GM19468 (cell line): ENCODE data around the gene SNTN.

Experiments used
- ATAC-seq: cut with Tn5 transposase; IDR thresholded peaks from one replicate; pipeline ENCODE4 v1.9.1; 2021; ENCODE audit warnings: mild to moderate bottlenecking, moderate library complexity, moderate number of reproducible peaks; ENCODE audit not compliant: unreplicated experiment; ENCODE audit errors: extremely low read depth

Gene SNTN

DNA sequence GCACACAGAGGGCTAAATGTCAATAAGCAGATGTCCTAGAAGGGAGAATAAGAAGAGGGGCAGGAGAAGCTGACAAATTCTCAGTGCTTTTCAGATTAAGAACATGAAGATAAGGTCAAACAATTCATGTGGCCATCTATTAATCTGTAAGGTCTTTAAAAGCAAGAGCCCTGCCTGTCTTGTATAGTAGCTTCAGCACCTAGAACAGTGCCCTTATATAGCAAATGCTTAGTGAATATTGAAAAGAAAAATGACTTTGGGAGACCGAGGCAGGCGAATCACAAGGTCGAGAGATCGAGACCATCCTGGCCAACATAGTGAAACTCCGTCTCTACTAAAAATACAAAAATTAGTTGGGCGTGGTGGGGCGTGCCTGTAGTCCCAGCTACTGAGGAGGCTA is 18.1 kb downstream of the SNTN start:
- ATAC-seq = no peak

DNA sequence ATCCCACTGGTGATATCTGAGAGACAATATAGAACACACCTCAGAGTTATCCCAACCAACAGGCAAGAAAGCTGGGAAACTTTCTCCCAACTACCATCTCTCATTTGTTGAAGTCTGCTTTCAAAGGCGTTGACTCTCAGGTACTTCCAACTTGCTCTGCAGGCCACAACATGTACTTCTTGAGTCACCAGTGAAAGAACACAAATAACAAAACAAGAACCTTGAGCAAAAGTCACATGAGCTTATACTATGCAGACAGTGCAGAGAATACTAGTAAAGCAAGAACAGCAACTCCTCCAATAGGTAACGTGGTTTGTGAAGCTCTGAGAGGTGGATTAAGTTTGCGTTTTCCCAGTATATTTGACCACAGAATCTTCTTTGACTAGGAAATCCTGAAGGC is 20.6 kb downstream of the SNTN start:
- ATAC-seq = no peak

DNA sequence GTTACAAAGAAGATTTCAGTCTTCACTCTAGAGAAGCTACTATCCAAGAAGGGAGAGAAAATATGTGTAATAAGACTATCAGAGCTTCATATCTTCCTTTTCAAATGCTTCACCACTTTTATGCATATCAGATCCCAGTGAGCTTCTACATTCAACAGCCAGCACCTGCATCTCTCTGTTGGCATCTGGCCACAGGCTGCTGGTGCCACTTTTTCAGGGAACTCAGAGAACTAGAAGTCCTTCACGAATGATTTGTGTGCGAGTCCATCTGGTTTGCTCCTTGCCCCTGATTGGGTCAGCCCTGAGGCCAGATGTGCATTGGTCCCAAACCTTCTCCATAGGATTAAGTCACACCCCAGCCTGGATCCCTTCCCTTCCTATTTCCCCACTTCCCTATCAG is 22.1 kb downstream of the SNTN start:
- no peak for ATAC-seq

DNA sequence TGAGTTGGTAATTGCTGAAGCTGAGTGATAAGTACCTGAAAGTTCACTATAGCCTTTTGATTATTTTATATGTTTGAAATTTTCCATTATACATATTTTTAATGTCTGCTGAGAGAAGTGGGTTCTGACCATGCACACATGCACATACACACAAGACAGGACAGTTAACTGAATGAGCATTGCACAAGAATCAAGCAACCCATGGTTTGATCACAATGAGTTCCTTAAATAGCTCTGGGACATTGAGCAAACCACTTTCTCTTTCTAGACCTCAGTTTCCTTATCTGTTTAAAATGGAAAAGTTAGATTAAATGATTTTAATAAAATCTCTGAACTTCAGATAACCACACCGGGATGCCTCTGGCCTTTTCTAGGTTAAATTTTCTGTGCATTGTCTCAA is 26.7 kb downstream of the SNTN start:
- ATAC-seq = no peak

DNA sequence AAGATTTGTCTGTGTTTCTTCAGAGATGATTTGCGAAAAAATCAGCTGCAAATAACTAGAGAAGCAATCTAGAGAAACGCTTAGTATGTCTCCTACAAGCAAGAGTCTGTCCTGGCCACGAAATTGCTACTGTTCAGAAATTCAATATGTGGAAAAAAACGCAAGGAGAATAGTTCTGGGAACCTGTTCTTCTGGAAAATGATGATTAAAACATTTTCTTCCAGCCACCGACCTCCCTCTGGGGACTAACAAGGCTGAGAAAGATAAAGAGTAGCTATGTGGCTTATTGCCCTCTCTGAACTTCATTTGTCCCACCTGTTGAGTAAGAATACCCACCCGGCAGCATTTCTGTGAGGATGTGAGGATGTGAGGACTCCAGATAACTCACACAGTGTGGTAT is 31.6 kb downstream of the SNTN start:
- ATAC-seq = no peak

DNA sequence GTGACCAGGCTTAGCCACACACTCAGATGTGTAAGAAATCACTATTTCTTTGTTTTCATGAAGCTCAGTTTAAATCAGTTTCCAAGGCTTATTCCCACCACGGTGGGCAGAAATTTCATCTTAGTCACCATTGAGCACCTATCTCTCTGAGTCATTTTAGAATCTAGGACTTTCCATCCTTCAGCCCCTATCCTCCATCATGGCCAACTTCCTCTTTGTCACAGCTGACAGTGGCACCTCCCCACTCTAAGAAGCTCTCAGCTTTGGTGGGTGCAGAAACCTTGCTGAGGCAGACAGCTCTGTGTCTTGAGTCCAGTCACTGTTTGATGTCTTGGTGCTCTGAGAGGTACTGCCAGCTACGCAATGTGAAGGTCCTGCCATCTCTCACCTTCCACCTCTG is 32.9 kb downstream of the SNTN start:
- no peak for ATAC-seq

DNA sequence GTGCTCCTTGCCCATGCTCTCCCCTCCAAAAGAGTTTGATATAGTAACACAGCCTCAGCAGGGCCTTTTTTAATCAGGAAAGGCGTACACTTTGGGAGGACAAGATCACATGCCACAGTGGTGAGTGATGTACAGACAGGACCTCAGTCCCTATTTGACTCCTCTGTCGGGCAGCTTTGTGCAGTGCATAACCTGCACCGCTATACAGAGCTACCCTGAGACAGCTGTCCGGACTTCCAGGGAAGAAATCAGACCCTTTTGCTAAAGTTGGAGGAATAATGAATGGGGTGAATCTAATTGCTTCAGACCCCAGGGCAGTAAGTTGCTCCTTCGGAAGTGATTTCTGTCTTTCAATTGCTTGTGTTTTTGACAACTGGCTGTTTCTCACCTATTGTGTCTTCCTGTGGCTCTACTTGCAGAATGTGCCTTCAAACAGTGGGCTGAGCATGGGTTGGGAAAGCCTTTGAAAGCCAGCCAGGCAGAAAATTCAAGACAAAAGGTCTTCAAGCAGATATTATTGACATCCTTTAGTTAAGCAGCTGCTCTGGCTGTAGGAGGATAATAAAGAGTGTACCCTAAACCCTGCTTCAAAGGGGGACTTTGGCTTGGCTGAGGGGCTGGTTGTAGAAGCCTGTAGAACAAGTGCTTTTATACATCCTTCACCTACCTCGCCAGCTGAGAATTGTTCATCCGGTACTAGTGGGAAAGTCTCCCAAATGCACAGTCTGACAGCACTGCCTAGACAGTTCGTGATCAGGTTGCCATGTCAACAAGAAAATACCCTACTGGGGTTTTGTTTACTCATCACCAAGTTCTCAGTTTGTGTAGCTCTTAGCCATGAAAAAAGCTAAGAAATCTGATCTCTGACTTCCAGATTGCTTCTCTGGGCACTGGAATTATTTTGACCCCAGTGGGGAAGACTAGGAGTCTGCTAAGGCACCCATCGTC is 35.1 kb downstream of the SNTN start:
- no peak for ATAC-seq

DNA sequence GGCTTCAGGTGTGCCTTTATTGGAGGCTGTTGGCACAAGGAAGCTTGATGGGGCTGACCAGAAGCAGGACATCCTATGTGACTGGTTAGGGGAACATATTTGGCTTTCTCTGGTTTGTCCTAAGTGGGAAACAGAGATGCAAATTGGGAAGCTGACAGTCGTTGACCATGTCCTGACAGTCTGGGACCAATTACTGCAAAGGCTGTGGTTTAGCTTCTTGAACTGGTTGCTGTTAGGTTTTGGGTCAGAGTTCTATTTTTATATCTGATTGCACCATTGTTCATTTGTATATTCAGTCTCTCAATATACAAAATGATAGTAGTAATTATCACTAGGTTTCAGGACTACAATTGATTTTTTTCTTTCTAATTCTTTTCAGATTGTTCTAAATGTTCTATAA is 36.8 kb downstream of the SNTN start:
- ATAC-seq = no peak

DNA sequence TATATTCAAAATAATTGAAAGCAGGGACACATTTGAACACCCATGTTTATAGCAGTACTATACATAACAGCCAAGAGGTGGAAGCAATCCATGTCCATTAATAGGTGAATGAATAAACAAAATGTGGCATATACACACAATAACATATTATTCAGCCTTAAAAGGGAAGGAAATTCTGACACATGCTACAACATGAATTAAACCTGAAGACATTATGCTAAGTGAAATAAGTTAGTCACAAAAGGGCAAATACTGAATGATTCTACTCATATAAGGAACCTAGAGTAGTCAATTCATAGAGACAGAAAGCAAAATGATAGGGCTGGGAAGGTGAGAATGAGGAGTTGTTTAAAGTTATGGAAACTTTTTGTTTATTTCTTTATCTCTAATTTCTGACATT is 40.9 kb downstream of the SNTN start:
- no peak for ATAC-seq

DNA sequence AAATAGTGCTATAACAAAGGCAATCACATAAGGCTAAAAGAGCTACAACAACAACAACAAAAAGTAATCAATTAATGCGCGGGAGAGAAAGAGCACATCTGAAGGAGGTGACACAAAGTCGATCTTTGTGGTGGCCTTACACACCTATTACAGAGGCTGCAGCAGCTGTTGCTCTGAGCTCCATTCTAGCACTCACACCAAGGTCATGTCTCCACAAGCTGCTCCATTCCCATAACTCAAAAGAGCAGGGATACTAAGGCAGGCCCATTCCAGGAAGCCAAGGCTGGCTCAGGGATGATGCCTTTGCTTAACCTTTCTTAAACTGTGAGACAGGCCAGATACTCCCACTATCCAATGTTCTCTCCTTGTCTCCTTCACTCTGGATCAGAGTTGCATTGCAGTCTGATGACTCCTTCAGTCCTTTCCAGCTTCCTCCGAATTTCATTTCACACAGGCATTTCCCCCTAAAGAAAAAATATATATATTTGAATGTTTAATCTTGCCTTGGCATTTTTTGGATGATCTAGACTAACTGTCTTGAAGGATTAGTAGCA is 52.7 kb downstream of the SNTN start:
- ATAC-seq = no peak

DNA sequence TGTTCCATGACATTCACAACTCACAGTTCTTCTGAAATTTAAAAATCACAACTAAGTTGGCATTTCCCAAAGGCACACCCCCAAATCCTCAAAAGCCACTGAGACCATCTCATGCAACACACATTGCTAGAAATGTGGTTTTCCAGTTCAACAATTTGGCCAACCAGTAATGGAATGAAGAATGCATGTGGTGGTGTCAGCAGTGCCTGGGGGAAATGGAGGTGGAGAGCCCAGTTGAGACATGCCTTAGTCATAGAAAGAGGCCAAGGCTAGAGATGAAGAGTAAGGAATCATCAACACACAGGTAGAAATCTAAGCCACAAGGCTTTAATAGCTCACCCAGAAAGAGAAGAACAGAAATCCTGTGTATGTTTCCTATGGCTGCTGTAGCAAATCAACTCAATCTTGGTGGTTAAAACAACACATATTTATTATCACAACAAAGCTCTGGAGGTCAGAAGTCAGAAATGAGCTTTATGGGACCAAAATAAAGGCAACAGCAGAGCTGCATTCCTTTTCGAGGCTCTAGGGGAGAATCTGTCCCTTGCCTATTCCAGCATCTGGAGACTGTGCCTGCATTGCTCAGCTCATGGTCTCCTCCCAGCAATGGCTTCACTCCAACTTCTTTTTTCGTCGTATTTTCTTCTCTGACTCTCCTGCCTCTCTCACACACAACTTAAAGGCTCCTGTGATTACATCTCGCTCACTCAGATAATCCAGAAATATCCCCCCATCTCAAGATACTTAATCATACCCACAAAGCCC is 54.0 kb downstream of the SNTN start:
- no peak for ATAC-seq

DNA sequence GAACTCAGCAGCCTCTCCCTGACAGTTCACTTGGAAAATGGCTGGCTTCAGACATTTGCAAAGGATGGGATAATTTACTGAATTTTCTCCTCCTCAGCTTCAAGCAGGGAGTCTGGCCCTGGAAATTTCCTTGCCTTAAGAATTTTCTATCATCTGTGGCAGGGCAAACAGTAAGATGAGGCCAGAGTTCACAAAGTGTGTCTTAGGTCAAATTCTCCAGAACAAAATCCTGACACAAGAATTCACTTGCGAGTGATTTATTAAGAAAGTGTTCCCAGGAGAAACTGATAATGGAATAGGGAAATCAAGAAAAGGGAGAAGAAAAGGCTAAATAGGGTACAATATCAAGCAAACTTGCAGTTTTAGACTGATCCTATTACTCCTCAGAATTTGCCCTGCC is 55.3 kb downstream of the SNTN start:
- no peak for ATAC-seq

DNA sequence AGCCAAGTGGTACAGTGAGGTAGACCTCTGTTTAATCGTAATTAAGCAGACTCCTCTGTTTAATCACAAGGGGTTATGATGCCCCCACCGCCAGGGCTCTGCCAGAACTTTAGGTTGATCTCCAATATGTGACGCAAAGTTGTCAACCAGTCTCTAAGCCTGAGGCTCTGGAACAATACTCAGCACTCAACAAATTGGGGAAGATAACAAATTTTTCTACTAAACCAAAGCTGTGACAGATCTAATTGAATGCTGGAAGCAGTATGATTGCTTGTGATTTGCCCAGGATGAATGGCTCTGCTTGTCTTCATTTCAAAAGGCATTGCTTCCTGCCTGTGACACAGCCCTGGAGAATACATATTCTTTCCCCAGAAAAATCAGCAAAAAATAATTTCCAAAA is 57.1 kb downstream of the SNTN start:
- ATAC-seq = no peak
